HG03103 (cell line): Measurements from ENCODE around the gene OR51B4.
"Not testable (repeated sequence)": the region's sequence is repeated elsewhere in the genome, so short reads cannot be mapped to it uniquely, and the experiment has no call there.

Source experiments
- ATAC-seq: cut with Tn5 transposase; IDR thresholded peaks from one replicate; pipeline ENCODE4 v1.9.1; 2021; ENCODE audit warnings: low read depth; ENCODE audit not compliant: unreplicated experiment

Gene OR51B4

DNA sequence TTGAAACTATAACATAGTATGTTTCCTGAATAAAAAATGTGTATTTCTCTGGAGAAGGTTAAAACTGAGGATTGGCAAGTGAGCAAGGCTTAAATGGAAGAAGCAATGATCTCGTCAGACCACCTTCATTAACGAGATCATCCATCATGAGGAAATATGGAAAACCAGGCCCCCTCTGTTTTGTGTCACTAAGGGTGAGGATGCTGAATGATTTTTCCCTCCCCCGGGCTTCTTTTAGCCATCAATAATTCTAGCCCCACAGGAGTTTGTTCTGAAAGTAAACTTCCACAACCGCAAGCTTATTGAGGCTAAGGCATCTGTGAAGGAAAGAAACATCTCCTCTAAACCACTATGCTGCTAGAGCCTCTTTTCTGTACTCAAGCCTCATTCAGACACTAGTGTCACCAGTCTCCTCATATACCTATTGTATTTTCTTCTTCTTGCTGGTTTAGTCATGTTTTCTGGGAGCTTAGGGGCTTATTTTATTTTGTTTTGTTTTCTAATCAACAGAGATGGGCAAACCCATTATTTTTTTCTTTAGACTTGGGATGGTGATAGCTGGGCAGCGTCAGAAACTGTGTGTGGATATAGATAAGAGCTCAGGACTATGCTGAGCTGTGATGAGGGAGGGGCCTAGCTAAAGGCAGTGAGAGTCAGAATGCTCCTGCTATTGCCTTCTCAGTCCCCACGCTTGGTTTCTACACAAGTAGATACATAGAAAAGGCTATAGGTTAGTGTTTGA lies 26.2 kb downstream of the OR51B4 start:
- no peak for ATAC-seq

DNA sequence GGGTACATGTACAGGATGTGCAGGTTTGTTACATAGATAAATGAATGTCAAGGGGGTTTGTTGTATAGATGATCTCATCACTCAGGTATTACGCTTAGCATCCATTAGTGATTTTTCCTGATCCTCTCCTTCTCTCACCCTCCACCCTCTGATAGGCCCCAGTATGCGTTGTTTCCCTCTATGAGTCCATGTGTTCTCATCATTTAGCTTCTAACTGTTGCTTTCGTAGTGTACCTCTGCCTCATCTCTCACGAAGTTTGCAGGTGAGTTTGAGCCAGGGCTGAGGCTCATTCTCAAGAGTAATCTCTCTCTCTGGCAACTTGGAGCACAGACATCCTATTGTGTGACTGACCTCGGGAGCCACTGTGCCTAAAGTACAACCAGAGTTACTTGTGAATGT lies 27.4 kb downstream of the OR51B4 start:
- no peak for ATAC-seq

DNA sequence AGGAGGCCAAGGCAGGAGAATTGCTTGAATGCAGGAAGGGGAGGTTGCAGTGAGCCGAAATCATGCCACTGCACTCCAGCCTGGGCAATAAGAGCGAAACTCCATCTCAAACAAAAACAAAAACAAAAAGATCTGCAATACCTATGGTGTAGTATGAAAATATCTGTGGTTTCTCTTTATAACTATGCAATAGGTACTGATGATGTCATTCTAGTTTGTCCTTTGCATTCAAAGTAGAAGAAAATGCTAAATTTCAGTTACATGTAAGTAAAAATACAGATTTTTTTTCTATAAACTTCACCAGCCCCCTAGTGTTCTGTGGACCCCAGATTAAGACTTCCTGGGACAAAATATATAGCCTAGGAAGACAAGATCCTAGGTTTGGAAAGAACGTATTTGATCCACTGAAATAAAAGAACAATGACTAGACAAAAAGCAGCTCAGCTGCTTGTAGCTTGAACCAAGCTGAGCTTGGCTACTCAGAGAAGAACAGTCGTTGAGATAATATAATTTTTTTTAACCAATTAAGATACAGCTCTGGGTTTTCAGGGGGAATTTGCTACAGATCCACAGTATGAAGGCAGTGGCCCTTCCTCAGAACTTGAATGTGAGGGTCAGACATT lies 29.2 kb downstream of the OR51B4 start:
- ATAC-seq: no peak

DNA sequence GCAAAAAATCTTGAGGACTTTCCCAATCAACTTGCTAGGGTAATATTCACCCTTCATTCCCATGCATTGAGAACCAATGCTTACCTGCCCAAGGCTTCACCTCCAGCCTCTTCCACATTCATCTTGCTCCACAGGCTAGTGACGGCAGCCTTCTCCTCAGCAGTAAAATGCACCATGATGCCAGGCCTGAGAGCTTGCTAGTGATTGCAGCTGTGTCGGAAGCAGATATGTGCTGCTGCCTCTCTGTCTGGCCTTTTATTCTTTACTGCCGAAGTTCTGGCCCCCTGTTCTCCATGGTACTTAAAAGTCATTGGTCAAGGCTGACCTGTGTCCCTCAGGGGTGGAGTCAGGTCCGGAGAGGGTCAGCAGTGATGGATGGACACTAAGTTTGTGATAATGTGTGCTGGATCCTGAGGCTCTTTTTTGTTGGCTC lies 32.0 kb downstream of the OR51B4 start, which contains the start of gene HBE1:
HBE1 (minus strand) TSS at position 231 of the 433 bp plus-strand sequence; CDS start at position 176, 55 bp downstream.
- ATAC-seq: no peak

DNA sequence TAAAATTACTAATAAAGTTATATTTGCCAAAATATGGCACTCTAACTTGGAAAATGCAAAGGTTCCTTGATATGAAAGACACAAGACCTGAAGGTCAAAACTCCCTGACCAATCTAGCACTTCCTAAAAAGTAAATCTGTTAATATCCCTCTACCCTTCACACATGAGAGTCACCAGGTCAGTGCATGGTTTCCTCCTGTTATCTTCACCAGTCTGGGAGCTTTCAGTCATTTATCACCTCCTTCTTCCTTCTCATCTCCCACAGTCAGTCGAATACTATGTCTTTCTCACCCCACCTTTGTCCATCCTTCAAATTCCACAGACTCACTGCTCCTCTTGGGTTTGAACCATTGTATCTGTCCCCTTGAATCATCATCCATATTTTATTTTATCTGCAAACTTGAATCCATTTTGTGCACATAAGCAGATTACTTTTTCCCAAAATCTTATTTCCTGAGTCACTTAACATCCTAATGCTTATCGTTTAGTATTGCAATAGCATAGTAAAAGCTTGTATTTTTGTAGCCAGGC lies 34.6 kb downstream of the OR51B4 start:
- no peak for ATAC-seq

DNA sequence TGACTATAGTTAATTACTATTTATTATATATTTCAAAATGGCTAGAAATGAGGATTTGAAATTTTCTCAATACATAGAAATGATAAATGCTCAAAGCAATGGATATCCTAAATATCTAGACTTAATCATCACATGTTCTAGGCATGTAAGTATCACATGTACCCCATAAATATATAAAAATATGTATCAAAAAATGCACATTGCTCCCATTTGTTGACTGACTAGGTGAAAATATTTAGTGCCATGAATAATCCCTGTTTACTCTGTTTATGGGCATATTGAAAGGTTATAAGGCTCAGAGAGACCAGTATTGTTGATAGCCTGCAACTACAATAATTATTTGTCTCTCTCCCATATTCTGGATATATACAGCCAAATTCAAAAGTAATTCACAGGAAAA lies 35.1 kb downstream of the OR51B4 start:
- ATAC-seq: no peak

DNA sequence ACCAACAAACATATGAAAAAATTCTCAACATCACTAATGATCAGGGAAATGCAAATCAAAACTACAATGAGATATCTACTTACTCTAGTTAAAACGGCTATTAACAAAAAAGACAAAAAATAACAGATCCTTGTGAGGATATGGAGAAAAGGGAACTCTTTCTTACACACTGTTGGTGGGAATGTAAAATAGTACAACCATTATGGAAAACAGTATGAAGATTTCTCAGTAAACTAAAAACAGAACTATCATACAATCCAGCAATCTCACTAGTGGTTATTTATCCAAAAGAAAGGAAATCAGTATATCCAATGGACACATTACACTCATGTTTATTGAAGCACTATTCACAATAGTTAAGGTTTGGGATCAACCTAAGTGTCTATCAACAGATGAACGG lies 35.9 kb downstream of the OR51B4 start:
- ATAC-seq: no peak

DNA sequence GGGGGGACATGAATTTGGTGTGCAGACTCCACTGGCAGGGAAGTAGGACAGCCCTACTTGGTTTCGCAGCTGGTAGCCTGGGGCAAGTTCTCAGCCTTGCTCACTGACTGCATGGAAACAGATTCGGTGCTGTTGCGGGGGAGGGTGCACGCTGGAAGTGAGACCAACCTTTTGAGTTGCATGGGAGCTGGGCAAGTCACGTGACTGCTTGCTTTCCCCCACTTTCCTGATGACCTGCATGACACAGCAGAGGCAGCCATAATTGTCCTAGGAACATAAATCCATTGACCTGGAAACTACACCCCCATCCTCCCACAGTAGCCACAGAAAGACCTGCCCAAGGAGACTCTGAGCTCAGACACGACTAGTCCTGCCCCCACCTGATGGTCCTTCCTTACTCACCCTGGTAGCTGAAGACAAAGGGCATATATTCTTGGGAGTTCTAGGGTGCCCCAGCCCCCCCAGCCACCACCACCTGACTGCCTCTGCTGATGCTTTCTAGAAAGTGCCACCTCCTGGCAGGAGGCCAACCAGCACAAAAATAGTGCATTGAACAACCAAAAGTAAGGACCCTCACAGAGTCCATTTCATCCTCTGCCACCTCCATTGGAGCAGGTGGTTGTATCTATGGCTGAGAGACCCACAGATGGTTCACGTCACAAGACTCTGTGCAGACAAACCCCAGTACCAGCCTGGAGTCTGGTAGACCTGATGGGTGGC lies 43.0 kb downstream of the OR51B4 start:
- no peak for ATAC-seq

DNA sequence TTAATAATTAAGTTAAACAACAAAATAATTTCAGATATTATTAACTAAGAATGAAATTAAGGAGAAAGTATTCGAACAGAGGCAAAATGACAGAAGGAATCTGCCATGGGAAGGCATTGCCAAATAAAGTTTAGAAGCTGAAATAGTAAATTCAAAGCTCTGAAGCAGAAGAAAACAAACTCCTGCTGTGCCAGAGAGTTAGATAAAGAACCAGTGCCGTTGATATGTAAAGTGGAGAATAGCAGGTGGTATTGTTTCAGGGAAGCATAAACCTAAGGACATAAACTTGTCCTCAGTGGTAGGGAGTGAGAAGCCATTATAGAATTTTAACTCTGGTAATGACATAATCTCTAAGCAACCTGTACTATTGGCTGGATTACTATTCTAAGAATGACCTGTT lies 44.5 kb downstream of the OR51B4 start:
- ATAC-seq: no peak

DNA sequence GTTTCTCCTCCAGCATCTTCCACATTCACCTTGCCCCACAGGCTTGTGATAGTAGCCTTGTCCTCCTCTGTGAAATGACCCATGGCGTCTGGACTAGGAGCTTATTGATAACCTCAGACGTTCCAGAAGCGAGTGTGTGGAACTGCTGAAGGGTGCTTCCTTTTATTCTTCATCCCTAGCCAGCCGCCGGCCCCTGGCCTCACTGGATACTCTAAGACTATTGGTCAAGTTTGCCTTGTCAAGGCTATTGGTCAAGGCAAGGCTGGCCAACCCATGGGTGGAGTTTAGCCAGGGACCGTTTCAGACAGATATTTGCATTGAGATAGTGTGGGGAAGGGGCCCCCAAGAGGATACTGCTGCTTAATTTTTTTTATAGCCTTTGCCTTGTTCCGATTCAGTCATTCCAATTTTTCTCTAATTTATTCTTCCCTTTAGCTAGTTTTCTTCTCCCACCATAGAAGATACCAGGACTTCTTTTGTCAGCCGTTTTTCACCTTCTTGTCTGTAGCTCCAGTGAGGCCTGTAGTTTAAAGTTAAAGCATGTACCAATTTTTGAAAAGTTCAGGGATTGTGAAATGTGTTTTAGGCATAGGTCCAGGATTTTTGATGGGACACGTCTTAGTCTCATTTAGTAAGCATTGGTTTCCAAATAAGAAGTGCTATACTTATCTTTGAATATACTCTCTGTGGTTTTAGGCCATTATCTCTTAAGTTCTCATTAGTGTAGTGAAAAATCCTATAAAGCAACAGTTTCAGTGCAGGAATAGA lies 46.9 kb downstream of the OR51B4 start, which contains the start of gene HBG2:
HBG2 (minus strand) TSS at position 136 of the 768 bp plus-strand sequence; CDS start at position 83, 53 bp downstream.
- ATAC-seq: not testable (repeated sequence)

DNA sequence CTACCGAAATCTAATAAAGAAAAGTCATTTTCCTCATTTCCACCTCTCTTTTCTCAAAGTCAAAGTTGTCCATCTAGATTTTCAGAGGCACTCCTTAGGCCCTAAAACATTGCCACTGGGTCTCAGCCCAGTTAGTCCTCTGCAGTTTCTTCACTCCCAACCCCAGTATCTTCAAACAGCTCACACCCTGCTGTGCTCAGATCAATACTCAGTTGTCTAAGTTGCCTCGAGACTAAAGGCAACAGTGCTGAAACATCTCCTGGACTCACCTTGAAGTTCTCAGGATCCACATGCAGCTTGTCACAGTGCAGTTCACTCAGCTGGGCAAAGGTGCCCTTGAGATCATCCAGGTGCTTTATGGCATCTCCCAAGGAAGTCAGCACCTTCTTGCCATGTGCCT lies 47.7 kb downstream of the OR51B4 start:
- not testable (repeated sequence) for ATAC-seq

DNA sequence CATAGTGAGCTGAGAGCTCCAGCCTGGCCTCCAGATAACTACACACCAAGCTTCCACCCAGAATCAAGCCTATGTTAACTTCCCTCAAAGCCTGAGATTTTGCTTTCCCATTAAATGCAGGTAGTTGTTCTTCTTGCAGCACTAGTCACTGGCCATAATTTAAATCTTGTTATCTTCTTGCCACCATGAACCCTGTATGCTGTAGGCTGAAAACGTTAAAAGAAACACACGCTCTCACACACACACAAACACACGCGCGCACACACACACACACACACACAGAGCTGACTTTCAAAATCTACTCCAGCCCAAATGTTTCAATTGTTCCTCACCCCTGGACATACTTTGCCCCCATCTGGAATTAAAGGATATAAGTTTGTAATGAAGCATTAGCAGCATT lies 48.3 kb downstream of the OR51B4 start:
- not testable (repeated sequence) for ATAC-seq

DNA sequence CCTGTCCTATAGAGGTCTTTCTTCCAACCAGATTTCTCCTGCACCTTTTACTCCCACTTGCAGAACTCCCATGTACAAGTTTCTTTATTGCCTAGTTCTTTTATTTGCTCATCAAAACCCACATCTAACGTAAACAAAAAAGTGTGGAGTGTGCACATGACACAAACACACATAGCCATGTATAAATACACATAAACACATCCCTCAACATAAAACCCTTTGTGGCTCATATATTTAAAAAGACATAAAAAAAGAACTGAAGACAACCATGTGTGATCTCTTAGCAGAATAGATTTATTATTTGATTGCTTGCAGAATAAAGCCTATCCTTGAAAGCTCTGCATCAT lies 48.9 kb downstream of the OR51B4 start:
- ATAC-seq: no peak

DNA sequence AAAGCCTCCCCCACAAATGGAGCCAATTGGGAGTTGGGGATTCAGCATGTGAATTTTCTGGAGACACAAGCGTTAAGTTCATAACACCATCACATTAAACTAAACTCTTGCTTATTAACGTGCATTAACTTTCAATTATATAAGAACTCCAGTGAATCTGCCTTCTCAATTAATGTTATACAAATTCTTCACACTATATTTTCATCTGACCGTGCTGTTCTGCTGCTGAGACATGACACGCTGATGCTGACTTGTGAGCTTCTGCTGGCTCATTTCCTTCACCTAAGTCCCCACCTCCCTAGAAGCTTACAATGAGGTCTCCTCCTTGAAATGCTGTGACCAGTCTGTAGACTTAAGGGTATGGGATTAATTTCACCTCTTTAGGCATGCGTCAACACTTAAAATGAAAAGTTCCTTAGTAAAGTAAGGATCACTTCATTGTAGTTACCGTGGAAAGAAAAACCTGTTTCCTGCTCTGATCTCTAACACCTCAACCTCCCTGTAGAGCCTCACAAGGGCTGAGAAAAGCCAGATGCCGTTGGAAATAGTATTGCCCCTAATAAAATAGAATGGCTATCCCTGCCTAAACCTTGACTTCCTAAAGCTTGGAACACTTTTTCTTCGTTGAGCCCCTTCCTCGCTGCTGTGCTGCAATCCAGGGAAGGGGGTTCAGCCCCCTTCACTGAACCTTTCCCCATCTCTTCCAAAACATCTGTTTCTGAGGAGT lies 49.4 kb downstream of the OR51B4 start:
- no peak for ATAC-seq

DNA sequence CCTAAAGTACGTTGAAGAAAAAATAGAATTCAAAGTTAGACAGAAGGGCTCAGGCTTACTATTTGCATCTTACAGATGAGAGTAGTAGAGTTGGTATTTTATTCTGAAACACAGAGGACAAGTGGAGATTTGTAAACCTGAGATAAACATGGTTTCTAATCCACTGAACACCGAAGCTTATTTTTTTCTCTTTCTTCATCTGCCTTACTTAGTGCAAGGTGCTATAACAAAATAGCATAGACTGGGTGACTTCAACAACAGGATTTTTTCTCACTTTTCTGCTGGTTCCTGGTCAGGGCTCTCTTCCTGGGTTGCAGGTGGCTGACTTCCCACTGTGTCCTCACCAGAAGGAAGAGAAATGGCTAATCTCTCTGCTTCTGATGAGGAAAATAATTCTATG lies 50.0 kb downstream of the OR51B4 start:
- ATAC-seq: no peak
